Psoas muscle (tissue), 8 donors: ENCODE data around the gene OR7C1. TPM values are rescaled to one million over a fixed set of nuclear protein-coding genes. Genes with fewer than 3 reads are reported as not detected.

Experiments
- ATAC-seq, 4 donors: fragments of 200-7000 bp; cut with Tn5 transposase; one replicate each; pipeline ENCODE4 v1.9.1; 2020; ENCODE audit warnings: moderate library complexity in 3 of 4, mild to moderate bottlenecking in 2 of 4
- DNase-seq, 2 donors: peaks; one replicate each; pipeline ENCODE4 v3.0.0-alpha.2; 2020
- H3K27ac ChIP-seq: fragments of 200-600 bp; one replicate; pipeline ENCODE4 v1.8.0; 2022
- H3K27me3 ChIP-seq, 3 donors: fragments of 200-600 bp in 1 of 3; one replicate each; pipeline versions ENCODE4 v1.6.1 to v1.8.0; 2013 to 2022; ENCODE audit warnings: low read length in 2 of 3, mild to moderate bottlenecking in 2 of 3, moderate library complexity in 1 of 3; ENCODE audit not compliant: insufficient read depth in 3 of 3
- H3K36me3 ChIP-seq, 2 donors: fragments of 200-600 bp in 1 of 2; one replicate each; pipeline versions ENCODE4 v1.6.1 to v1.8.0; 2013 to 2022; ENCODE audit warnings: low read depth in 1 of 2, mild to moderate bottlenecking in 1 of 2, moderate library complexity in 1 of 2; ENCODE audit not compliant: insufficient read depth in 1 of 2
- H3K4me1 ChIP-seq: fragments of 200-600 bp; one replicate; pipeline ENCODE4 v1.8.0; 2022
- H3K4me3 ChIP-seq: fragments of 200-600 bp; one replicate; pipeline ENCODE4 v1.8.0; 2022; ENCODE audit warnings: mild to moderate bottlenecking
- H3K9me3 ChIP-seq: fragments of 200-600 bp; one replicate; pipeline ENCODE4 v1.8.0; 2022
- WGBS, 3 donors: extraction: QIAGEN DNeasy Blood & Tissue Kit; methylation state at CpG; one replicate each; pipeline versions ENCODE4 v1.1.6 to v1.1.7; 2013; 5-methylcytosine and 5-hydroxymethylcytosine counted together
- intact Hi-C, 2 donors: fragments of 100-400 bp; cut with DNase I; formaldehyde crosslinking; loops; one replicate each; pipeline versions ENCODE4 v1.11.0 to v1.14.2; 2022
- polyA plus RNA-seq, 3 donors: library from polyadenylated mRNA; stranded (reverse); fragments of 200-250 nt; gene quantifications; one replicate each; pipeline ENCODE4 v1.2.3, GENCODE V29; 2013
- total RNA-seq, 4 donors: library from RNA; stranded (reverse); fragmentation: NEBNext Ultra II Directional in 2 of 4; extraction: Animal tissue kit (Norgen Biotek cat#: 25700) in 2 of 4; gene quantifications; one replicate each; pipeline versions ENCODE4 v1.2.1 to v1.2.4, GENCODE V29; 2021 to 2023
- TF ChIP-seq, protein P1 (sequence below): fragments of 200-600 bp; IDR thresholded peaks from one replicate; pipeline ENCODE4 v1.8.0; 2022; ENCODE audit warnings: antibody characterized with exemption
- donor health status: healthy with polysubstance abuse.
- donor health status: DM: no; HTN: no; CAD: no; lungs with moderate emphysema.
- donor health status: Bipolar disorder and iron deficiency.
- donor health status: healthy.
- donor health status: DM: yes; HTN: yes; CAD: no.
- donor health status: DM: no; HTN: no; CAD: no.
- donor health status: DM: no; HTN: no; CAD: no.
- donor health status: DM: yes; HTN: yes; CAD: no.

OR7C1 gene
- total and polyA plus RNA-seq, 7 donors = under 0.01 to 0.04 (median 0.02) TPM; not detected in 4

- no peaks in the 10 kb centered on the region for H3K36me3 ChIP-seq
- no peaks in the 10 kb centered on the region for H3K4me1 ChIP-seq
- no peak overlapping the region for H3K27ac ChIP-seq
- TF ChIP-seq, protein P1, sequence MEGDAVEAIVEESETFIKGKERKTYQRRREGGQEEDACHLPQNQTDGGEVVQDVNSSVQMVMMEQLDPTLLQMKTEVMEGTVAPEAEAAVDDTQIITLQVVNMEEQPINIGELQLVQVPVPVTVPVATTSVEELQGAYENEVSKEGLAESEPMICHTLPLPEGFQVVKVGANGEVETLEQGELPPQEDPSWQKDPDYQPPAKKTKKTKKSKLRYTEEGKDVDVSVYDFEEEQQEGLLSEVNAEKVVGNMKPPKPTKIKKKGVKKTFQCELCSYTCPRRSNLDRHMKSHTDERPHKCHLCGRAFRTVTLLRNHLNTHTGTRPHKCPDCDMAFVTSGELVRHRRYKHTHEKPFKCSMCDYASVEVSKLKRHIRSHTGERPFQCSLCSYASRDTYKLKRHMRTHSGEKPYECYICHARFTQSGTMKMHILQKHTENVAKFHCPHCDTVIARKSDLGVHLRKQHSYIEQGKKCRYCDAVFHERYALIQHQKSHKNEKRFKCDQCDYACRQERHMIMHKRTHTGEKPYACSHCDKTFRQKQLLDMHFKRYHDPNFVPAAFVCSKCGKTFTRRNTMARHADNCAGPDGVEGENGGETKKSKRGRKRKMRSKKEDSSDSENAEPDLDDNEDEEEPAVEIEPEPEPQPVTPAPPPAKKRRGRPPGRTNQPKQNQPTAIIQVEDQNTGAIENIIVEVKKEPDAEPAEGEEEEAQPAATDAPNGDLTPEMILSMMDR = no peak
- H3K4me3 ChIP-seq = no peak overlapping the region
- 80 to 89% (median 84%) methylated on average over 8 of the region's 8 CpGs for WGBS, 3 donors
- ATAC-seq (no peak), DNase-seq (no peak)
- intact Hi-C loops = no loop called here
- peaks cover 0 to 9% (median 2%) of the 10 kb centered on the region in 3 donors for H3K27me3 ChIP-seq
- H3K9me3 ChIP-seq = no peaks in the 10 kb centered on the region
Measured at GRCh38 chr19:14772467-14772866, 62.5 kb downstream of the OR7C1 start.

DNA sequence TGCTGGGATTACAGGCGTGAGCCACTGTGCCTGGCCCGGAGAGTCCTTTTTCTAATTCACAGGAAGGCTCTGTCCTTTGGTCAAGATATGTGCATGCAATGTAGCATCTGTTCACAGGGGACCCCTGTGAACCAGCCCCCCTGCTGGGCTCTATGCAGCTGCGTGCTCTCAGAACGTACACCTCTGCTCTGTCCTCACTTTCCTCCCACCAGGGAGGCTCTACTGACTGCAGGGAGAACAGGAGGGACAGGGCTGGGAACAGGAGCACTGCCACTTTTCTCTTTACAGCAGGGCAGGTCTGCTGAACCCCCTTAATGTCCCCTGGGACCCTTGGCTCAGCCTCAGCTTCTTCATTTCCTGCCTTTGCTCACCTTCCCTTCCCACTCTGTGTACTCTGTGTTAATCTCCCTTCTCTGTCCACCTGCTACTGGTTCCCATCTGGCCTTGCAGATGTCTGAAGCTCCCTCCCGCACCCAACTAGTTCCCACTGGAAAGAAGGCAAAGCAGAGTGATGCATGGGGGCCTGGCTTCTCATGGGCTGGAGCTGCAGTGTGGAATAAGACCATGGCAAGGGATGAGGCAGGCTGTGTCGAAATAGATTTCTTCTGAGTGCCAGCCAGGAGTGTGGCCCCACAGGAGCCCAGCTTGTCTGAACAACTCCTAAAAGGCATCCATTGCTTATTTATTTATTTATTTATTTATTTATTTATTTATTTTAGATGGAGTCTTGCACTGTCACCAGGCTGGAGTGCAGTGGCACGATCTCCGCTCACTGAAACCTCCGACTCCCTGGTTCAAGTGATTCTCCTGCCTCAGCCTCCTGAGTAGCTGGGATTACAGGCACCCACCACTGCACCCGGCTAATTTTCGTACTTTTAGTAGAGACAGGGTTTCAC, 63.8 kb downstream of the OR7C1 start:
- TF ChIP-seq, protein P1 = no peak
- no peaks in the 10 kb centered on the region for H3K4me1 ChIP-seq
- DNase-seq = no peak
- H3K9me3 ChIP-seq = no peaks in the 10 kb centered on the region
- no peaks in the 10 kb centered on the region for H3K36me3 ChIP-seq
- no peak overlapping the region for H3K4me3 ChIP-seq
- WGBS, 3 donors = 74 to 78% (median 74%) methylated on average over 11 of the region's 11 CpGs
- no peak overlapping the region for H3K27ac ChIP-seq
- ATAC-seq = no peak
- H3K27me3 ChIP-seq = peaks cover 0 to 9% (median 0%) of the 10 kb centered on the region in 3 donors
- intact Hi-C loops = no loop called here

GRCh38 chr19:14770136-14770535, 64.8 kb downstream of the OR7C1 start:
- 71 to 74% (median 74%) methylated on average over 5 of the region's 5 CpGs for WGBS, 3 donors
- Histone ChIP-seq H3K9me3 (no peaks in the 10 kb centered on the region), H3K4me1 (no peaks in the 10 kb centered on the region), H3K27ac (no peak overlapping the region), H3K27me3 (no peaks in the 10 kb centered on the region), H3K4me3 (no peak overlapping the region), H3K36me3 (no peaks in the 10 kb centered on the region)
- TF ChIP-seq, protein P1 = no peak
- DNase-seq = no peak
- intact Hi-C loops = no loop called here
- ATAC-seq = no peak

DNA sequence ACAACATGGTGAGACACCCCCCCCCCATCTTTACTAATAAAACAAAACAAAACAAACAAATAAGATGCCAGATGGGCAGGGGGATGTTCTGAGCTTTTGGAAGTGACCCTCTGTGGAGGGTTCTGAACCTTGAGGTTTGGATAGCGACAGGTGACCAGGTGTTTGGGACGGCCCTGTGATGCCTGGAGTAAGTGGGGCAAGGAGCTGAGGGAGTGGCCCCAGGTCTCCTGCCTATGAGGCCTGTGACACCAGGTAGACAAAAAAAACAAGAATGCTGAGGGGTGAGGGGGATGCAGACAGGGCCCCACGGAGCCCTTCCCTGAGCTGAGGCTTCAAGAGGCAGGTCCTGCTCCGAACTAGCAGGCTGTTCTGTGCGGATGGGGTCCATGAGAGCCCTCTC, 65.8 kb downstream of the OR7C1 start:
- intact Hi-C loops = no loop called here
- Histone ChIP-seq H3K4me1 (no peaks in the 10 kb centered on the region), H3K27ac (no peak overlapping the region), H3K9me3 (no peaks in the 10 kb centered on the region), H3K27me3 (no peaks in the 10 kb centered on the region), H3K36me3 (no peaks in the 10 kb centered on the region), H3K4me3 (no peak overlapping the region)
- 84 to 85% (median 85%) methylated on average over 5 of the region's 5 CpGs for WGBS, 3 donors
- DNase-seq = no peak
- no peak for ATAC-seq
- TF ChIP-seq, protein P1 = no peak
